ENCODE data around the gene TSPAN3.

- TF ChIP-seq POLR2A (IDR thresholded peaks at IDR 0.05), result no peak
- no peak for TF ChIP-seq CTCF (IDR thresholded peaks at IDR 0.05)
These were observed 68.5 kb downstream of the TSPAN3 start for GRCh38 chr15:77002436-77002835.
